CD4-positive, alpha-beta memory T cell (primary cell): ENCODE measurements around the gene PLK3. TPM values are rescaled to one million over a fixed set of nuclear protein-coding genes. Genes with fewer than 3 reads are reported as not detected.

Experiments
- CTCF ChIA-PET: fragments of 350-600 bp; sonication (Branson Sonifier 250); formaldehyde crosslinking; loops from one replicate; lab custom pipeline; 2021; ENCODE audit warnings: inconsistent platforms; ENCODE audit not compliant: partially characterized antibody; lab: Charles Lee
- POLR2A ChIA-PET: fragments of 350-600 bp; sonication (Branson Sonifier 250); formaldehyde crosslinking; loops from one replicate; lab custom pipeline; 2021; ENCODE audit not compliant: partially characterized antibody; lab: Charles Lee
- DNase-seq, 5 donors: peaks; one replicate each; pipeline versions ENCODE4 v3.0.0 to v3.0.0-alpha.2; 2020 to 2022; ENCODE audit warnings: mixed read lengths in 1 of 5
- H3K27ac ChIP-seq: one replicate; pipeline ENCODE4 v1.7.0; 2013; ENCODE audit warnings: low read depth, low read length
- H3K27me3 ChIP-seq: 2 replicates; pipeline ENCODE4 v1.7.0; 2013; ENCODE audit warnings: mild to moderate bottlenecking, low read length, moderate library complexity; ENCODE audit not compliant: insufficient read depth
- H3K36me3 ChIP-seq: 2 replicates; pipeline ENCODE4 v1.7.0; 2013; ENCODE audit warnings: mild to moderate bottlenecking, low read length, moderate library complexity; ENCODE audit not compliant: insufficient read depth
- H3K4me1 ChIP-seq: 2 replicates; pipeline ENCODE4 v1.7.0; 2013; ENCODE audit warnings: mild to moderate bottlenecking, low read length, moderate library complexity; ENCODE audit not compliant: insufficient read depth
- H3K4me3 ChIP-seq, 2 donors: one replicate each; pipeline ENCODE4 v1.7.0; 2013; ENCODE audit warnings: low read length in 2 of 2, mild to moderate bottlenecking in 1 of 2
- H3K9me3 ChIP-seq, 2 donors: one replicate each; pipeline ENCODE4 v1.7.0; 2013; ENCODE audit warnings: low read length in 2 of 2, control low read depth in 1 of 2; ENCODE audit not compliant: control insufficient read depth in 1 of 2
- H3K27ac Mint-ChIP-seq, 7 donors: one replicate each; pipeline ENCODE4 v1.8.0; 2020 to 2021; ENCODE audit warnings: mixed read lengths in 7 of 7, mild to moderate bottlenecking in 6 of 7, inconsistent platforms in 3 of 7, moderate library complexity in 3 of 7
- H3K27me3 Mint-ChIP-seq, 2 donors: one replicate each; pipeline ENCODE4 v1.8.0; 2020 to 2021; ENCODE audit warnings: mixed read lengths in 2 of 2
- H3K36me3 Mint-ChIP-seq, 2 donors: one replicate each; pipeline ENCODE4 v1.8.0; 2020 to 2021; ENCODE audit warnings: mixed read lengths in 2 of 2, inconsistent platforms in 1 of 2, mild to moderate bottlenecking in 1 of 2
- H3K4me1 Mint-ChIP-seq, 4 donors: one replicate each; pipeline ENCODE4 v1.8.0; 2020 to 2021; ENCODE audit warnings: mixed read lengths in 4 of 4, mild to moderate bottlenecking in 1 of 4
- H3K4me3 Mint-ChIP-seq, 8 donors: one replicate each; pipeline ENCODE4 v1.8.0; 2020 to 2021; ENCODE audit warnings: mixed read lengths in 8 of 8, mild to moderate bottlenecking in 7 of 8, moderate library complexity in 6 of 8, inconsistent platforms in 3 of 8
- H3K9me3 Mint-ChIP-seq, 8 donors: one replicate each; pipeline ENCODE4 v1.8.0; 2020 to 2021; ENCODE audit warnings: mixed read lengths in 8 of 8, mild to moderate bottlenecking in 5 of 8, inconsistent platforms in 3 of 8, moderate library complexity in 1 of 8
- intact Hi-C: fragments of 100-400 bp; cut with micrococcal nuclease; formaldehyde crosslinking; loops from one replicate; pipeline ENCODE4 v1.15.1; 2023
- polyA plus RNA-seq, 2 donors: library from polyadenylated mRNA; unstranded; fragments of 300-500 nt; fragmentation: Illumina TruSeq; gene quantifications; one replicate each; pipeline ENCODE4 v1.2.3, GENCODE V29; 2021
- total RNA-seq, 2 experiments: library from RNA; stranded (reverse); gene quantifications; one replicate each; pipeline ENCODE4 v1.2.3, GENCODE V29; 2021

Gene PLK3
- total and polyA plus RNA-seq, 4 experiments from 2014 or later = 37.3 to 153 (median 97.5) TPM

GRCh38 chr1:44780583-44781121 lies 19.5 kb upstream of the PLK3 start:
- Mint-ChIP-seq H3K4me3 (no peak overlapping the region), H3K27ac (peak overlapping the region in 1 of 7 donors; percentile 57), H3K36me3 (peaks cover 25 to 60% of the 10 kb centered on the region in 2 donors), H3K9me3 (no peaks in the 10 kb centered on the region), H3K27me3 (no peaks in the 10 kb centered on the region), H3K4me1 (peaks cover 34 to 58% (median 46%) of the 10 kb centered on the region in 4 donors)
- Histone ChIP-seq H3K9me3 (no peaks in the 10 kb centered on the region), H3K4me3 (no peak overlapping the region), H3K4me1 (peaks cover 49% of the 10 kb centered on the region), H3K27me3 (no peaks in the 10 kb centered on the region), H3K36me3 (peaks cover 30% of the 10 kb centered on the region), H3K27ac (no peak overlapping the region)
- ChIA-PET CTCF (interaction anchor here (1.0 to 1.8 kb wide), 4 partner anchors 10 to 51 kb away, joined by 4 to 8 read pairs (median 6); partner anchors contain the start of gene PLK3), POLR2A (interaction anchor here (0.8 to 10.3 kb wide), 8 partner anchors 18 to 59 kb away, joined by 3 to 66 read pairs (median 3); partner anchors contain the start of genes BTBD19, DYNLT4 and PLK3)
- intact Hi-C loops = no loop called here
- DNase-seq = no peak

DNA sequence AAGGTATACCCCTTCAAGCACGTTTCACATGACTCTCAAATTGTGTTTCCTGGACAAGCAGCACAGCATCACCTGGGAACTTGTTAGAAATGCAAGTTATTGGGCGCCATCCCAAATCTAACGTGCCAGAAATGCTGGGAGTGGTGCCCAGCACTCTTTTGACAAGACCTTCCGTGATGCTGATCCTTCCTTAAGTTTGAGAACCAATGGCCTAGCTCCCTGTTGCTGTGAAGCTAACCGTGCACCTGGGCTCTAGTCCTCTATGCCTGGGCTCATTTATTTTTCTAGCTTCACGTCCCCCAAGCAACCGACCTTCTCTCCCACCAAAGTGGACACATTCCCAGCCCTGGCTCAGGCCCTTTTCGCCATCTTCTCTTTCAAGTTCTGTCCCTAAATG lies 16.5 kb upstream of the PLK3 start:
- Mint-ChIP-seq H3K4me3 (peak overlapping the region; percentile 41 to 80 (median 73)), H3K36me3 (peaks cover 8 to 32% of the 10 kb centered on the region in 2 donors), H3K9me3 (no peaks in the 10 kb centered on the region), H3K27me3 (no peaks in the 10 kb centered on the region), H3K27ac (peak overlapping the region; percentile 37 to 88 (median 71)), H3K4me1 (peaks cover 24 to 44% (median 34%) of the 10 kb centered on the region in 4 donors)
- Histone ChIP-seq H3K27me3 (no peaks in the 10 kb centered on the region), H3K4me1 (peaks cover 39% of the 10 kb centered on the region), H3K27ac (peak overlapping the region; percentile 45), H3K9me3 (no peaks in the 10 kb centered on the region), H3K36me3 (peaks cover 11% of the 10 kb centered on the region), H3K4me3 (peak overlapping the region in 1 of 2 donors; percentile 52)
- ChIA-PET POLR2A (interaction anchor here (0.5 to 10.3 kb wide), 14 partner anchors 7 to 543 kb away, joined by 3 to 110 read pairs (median 11); partner anchors contain the start of genes ARMH1, BTBD19, DYNLT4 and HECTD3), CTCF (interaction anchor here (0.6 to 9.2 kb wide), 9 partner anchors 9 to 228 kb away, joined by 3 to 75 read pairs (median 15); partner anchors contain the start of genes BTBD19, HECTD3, PLK3 and RNU5D-1)
- no peak for DNase-seq
- intact Hi-C loops = loop anchor here (1.0 to 2.0 kb wide), 2 partner anchors 8 to 53 kb away; partner anchors contain the start of genes RNU5D-1 and RPS8

DNA sequence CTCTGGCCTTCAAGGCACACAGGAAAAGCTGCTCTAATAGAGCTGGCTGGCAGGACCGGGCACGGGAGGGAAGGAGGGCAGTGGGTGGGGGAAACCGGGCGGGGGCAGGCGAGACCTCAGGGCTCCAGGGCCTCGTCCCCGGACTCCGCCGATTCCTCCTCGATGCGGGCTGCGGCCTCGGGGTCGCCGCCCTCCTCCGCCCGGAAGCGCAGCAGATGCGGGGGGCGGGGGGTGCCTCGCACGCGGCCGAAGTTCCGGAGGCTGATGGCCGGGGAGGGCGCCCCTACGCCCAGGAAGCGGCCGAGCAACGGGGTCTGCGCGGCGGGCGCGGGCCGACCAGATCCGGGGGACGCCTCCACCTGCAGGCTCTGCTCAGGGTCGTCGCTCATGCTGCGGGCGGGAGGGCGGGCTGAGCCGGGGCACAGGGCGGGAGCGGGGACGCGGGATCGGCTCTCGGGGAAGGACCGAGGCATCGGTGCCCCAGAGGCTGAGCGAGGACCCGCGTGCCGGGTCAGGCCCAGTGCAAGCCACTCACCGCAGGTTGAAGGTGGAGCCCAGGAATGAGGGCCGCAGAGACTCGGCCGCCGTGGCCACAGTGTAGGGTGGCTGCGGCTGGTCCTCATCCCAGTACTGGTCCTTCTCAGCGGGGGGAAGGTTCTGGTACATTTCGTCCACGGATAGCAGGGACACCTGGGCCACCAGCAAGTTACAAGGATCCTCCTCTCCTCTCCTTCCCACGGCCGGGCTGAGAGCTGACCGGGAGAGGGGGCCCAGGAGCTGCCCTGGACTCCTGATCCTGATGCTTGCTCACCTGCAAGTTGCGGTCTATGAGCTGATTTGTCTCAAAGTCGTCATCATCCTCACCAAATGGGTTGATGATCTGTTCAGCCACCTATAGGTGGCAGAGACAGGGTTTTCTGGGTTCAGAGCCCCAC lies 15.8 kb upstream of the PLK3 start:
- Histone ChIP-seq H3K27ac (peak overlapping the region; percentile 45), H3K9me3 (no peaks in the 10 kb centered on the region), H3K4me1 (peaks cover 39% of the 10 kb centered on the region), H3K27me3 (no peaks in the 10 kb centered on the region), H3K36me3 (peaks cover 9% of the 10 kb centered on the region), H3K4me3 (peak overlapping the region in 1 of 2 donors; percentile 52)
- peaks cover 23 to 44% (median 31%) of the 10 kb centered on the region in 4 donors for H3K4me1 Mint-ChIP-seq
- H3K36me3 Mint-ChIP-seq = peaks cover 7 to 25% of the 10 kb centered on the region in 2 donors
- POLR2A ChIA-PET = interaction anchor here (0.8 to 10.3 kb wide), 15 partner anchors 8 to 543 kb away, joined by 3 to 110 read pairs (median 17); partner anchors contain the start of genes ARMH1, BTBD19, DYNLT4 and EIF2B3
- peak overlapping the region; percentile 78 to 86 (median 82) for H3K4me3 Mint-ChIP-seq
- CTCF ChIA-PET = interaction anchor here (0.6 to 9.2 kb wide), 16 partner anchors 9 to 519 kb away, joined by 3 to 75 read pairs (median 5); partner anchors contain the start of genes BTBD19, HECTD3, PLK3 and RNU5D-1
- intact Hi-C loops = loop anchor here (1.0 to 5.0 kb wide), 4 partner anchors 9 to 708 kb away; partner anchors contain the start of genes EIF2B3, RNU5D-1, RPS8 and TESK2
- H3K27me3 Mint-ChIP-seq = no peaks in the 10 kb centered on the region
- DNase-seq = peak in 4 of 5 donors; percentile 29 to 55 (median 30)
- peak overlapping the region; percentile 65 to 88 (median 83) for H3K27ac Mint-ChIP-seq
- H3K9me3 Mint-ChIP-seq = no peaks in the 10 kb centered on the region

DNA sequence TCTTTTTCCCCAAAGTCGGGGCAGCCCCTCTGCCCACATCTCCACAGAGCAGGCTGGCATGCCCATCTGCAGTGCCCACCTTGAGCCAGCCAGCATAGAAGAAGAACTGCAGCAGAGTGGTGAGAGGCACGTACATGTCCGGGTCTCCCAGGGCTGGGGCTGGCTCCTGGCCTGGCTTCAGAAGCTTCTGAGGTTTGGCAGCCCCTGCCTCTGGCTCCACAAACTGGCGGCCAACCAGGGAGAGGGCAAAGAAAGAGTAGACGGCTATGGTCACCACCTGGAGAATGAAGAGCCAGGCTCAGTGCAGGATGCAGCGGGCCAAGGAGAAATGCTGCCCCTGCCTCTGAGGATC lies 15.2 kb upstream of the PLK3 start:
- Mint-ChIP-seq H3K36me3 (peaks cover 5 to 21% of the 10 kb centered on the region in 2 donors), H3K27me3 (no peaks in the 10 kb centered on the region), H3K4me1 (peaks cover 23 to 44% (median 31%) of the 10 kb centered on the region in 4 donors), H3K27ac (peak overlapping the region; percentile 65 to 88 (median 83)), H3K4me3 (peak overlapping the region; percentile 39 to 86 (median 82)), H3K9me3 (no peaks in the 10 kb centered on the region)
- POLR2A ChIA-PET = interaction anchor here (1.0 to 10.3 kb wide), 15 partner anchors 8 to 542 kb away, joined by 3 to 110 read pairs (median 17); partner anchors contain the start of genes BTBD19, DYNLT4, EIF2B3 and HECTD3
- intact Hi-C loops = loop anchor here (2.0 to 5.0 kb wide), 3 partner anchors 54 to 707 kb away; partner anchors contain the start of genes EIF2B3, RNU5D-1 and TESK2
- peaks cover 9% of the 10 kb centered on the region for H3K36me3 ChIP-seq
- H3K9me3 ChIP-seq = no peaks in the 10 kb centered on the region
- no peak for DNase-seq
- H3K4me3 ChIP-seq = no peak overlapping the region
- peak overlapping the region; percentile 45 for H3K27ac ChIP-seq
- no peaks in the 10 kb centered on the region for H3K27me3 ChIP-seq
- H3K4me1 ChIP-seq = peaks cover 39% of the 10 kb centered on the region
- CTCF ChIA-PET = interaction anchor here (0.9 to 9.2 kb wide), 15 partner anchors 9 to 519 kb away, joined by 3 to 75 read pairs (median 5); partner anchors contain the start of genes BTBD19, HECTD3, PLK3 and RNU5D-1

DNA sequence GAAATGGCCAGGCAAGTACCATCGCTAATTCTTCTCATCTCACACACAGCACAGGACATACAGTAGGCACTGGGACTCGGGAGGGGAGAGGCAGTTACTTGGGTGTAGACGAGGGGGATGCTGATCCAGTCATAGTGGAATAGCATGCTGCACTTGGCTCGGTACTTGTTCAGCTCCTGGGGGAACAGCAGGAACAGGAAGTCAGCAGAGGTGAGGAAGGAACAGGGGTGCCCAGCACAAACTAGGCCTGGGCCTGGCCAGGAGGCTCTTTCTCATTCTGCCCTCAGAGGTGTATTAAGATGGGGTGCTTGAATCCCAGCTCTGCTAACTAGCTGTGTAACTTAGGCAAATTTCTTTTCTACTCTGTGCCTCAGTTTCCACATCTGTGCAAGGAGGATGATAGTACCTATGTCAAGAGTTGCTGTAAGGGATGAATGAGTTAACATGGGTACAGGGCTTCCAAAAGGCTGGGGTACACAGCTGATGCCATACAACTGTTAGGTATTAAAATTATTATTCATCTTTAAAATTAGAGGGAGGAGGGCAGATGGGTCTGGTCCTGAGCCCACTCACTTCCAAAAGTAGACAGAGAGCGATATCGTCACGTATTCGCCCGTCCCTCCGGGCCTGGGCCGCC lies 14.6 kb upstream of the PLK3 start:
- ChIA-PET POLR2A (interaction anchor here (0.7 to 10.3 kb wide), 15 partner anchors 9 to 226 kb away, joined by 3 to 110 read pairs (median 17); partner anchors contain the start of genes BTBD19, DYNLT4, EIF2B3 and HECTD3), CTCF (interaction anchor here (0.9 to 9.2 kb wide), 14 partner anchors 8 to 518 kb away, joined by 3 to 75 read pairs (median 5); partner anchors contain the start of genes BTBD19, HECTD3, RNU5D-1 and RPS8)
- Histone ChIP-seq H3K27me3 (no peaks in the 10 kb centered on the region), H3K36me3 (peaks cover 9% of the 10 kb centered on the region), H3K9me3 (no peaks in the 10 kb centered on the region), H3K27ac (peak overlapping the region; percentile 53), H3K4me3 (peak overlapping the region in 1 of 2 donors; percentile 68), H3K4me1 (peaks cover 39% of the 10 kb centered on the region)
- peak overlapping the region; percentile 65 to 91 (median 83) for H3K27ac Mint-ChIP-seq
- peak overlapping the region; percentile 75 to 86 (median 82) for H3K4me3 Mint-ChIP-seq
- no peaks in the 10 kb centered on the region for H3K27me3 Mint-ChIP-seq
- H3K36me3 Mint-ChIP-seq = peaks cover 0 to 15% of the 10 kb centered on the region in 2 donors
- intact Hi-C loops = loop anchor here (2.0 to 5.0 kb wide), 4 partner anchors 51 to 707 kb away; partner anchors contain the start of genes EIF2B3, RNU5D-1 and TESK2
- peaks cover 23 to 41% (median 29%) of the 10 kb centered on the region in 4 donors for H3K4me1 Mint-ChIP-seq
- DNase-seq = peak in 1 of 5 donors; percentile 33
- no peaks in the 10 kb centered on the region for H3K9me3 Mint-ChIP-seq
